Small intestine (tissue), 7 donors: ENCODE measurements around the gene ZMYND11. TPM values are rescaled to one million over a fixed set of nuclear protein-coding genes. Genes with fewer than 3 reads are reported as not detected.

ENCODE experiments used
- DNase-seq, 2 donors: peaks; one replicate each; pipeline versions ENCODE4 v3.0.0 to v3.0.0-alpha.2; 2013
- FAIRE-seq: peaks from 2 replicates; lab custom pipeline; 2012; peaks lifted over from hg19 to GRCh38; lab: Jason Lieb, UNC
- H3K27ac ChIP-seq, 3 donors: one replicate each; pipeline ENCODE4 v1.5.1; 2013; ENCODE audit warnings: low read length in 2 of 3, mild to moderate bottlenecking in 2 of 3, control low read depth in 1 of 3, inconsistent platforms in 1 of 3, low read depth in 1 of 3, moderate library complexity in 1 of 3
- H3K27me3 ChIP-seq, 3 donors: one replicate each; pipeline ENCODE4 v1.6.1; 2013; ENCODE audit warnings: low read length in 3 of 3, inconsistent platforms in 1 of 3; ENCODE audit not compliant: control insufficient read depth in 3 of 3, insufficient read depth in 3 of 3
- H3K36me3 ChIP-seq, 3 donors: one replicate each; pipeline ENCODE4 v1.6.1; 2013; ENCODE audit warnings: low read length in 3 of 3, inconsistent platforms in 1 of 3, low read depth in 1 of 3, mild to moderate bottlenecking in 1 of 3, moderate library complexity in 1 of 3; ENCODE audit not compliant: control insufficient read depth in 3 of 3, insufficient read depth in 2 of 3
- H3K4me1 ChIP-seq, 3 donors: one replicate each; pipeline ENCODE4 v1.6.1; 2013; ENCODE audit warnings: low read length in 2 of 3, inconsistent platforms in 1 of 3, low read depth in 1 of 3, mild to moderate bottlenecking in 1 of 3, moderate library complexity in 1 of 3; ENCODE audit not compliant: control insufficient read depth in 3 of 3, insufficient read depth in 2 of 3
- H3K4me3 ChIP-seq, 3 donors: one replicate each; pipeline ENCODE4 v1.5.1; 2013; ENCODE audit warnings: low read length in 3 of 3, control low read depth in 1 of 3, inconsistent platforms in 1 of 3, low read depth in 1 of 3, mild to moderate bottlenecking in 1 of 3, moderate library complexity in 1 of 3
- H3K9me3 ChIP-seq, 2 donors: one replicate each; pipeline ENCODE4 v1.6.1; 2013; ENCODE audit warnings: low read depth in 1 of 2, low read length in 1 of 2; ENCODE audit not compliant: control insufficient read depth in 2 of 2, insufficient read depth in 1 of 2
- WGBS, 3 donors: extraction: QIAGEN DNeasy Blood & Tissue Kit; methylation state at CpG; one replicate each; pipeline ENCODE4 v1.1.7; 2013; 5-methylcytosine and 5-hydroxymethylcytosine counted together
- polyA plus RNA-seq, 4 donors: library from polyadenylated mRNA; stranded (reverse) in 3 of 4; unstranded in 1 of 4; fragments of 200-250 nt in 3 of 4; fragments of 120-200 nt in 1 of 4; gene quantifications; one replicate each; pipeline versions ENCODE4 v1.2.1 to v1.2.3, GENCODE V29; 2013
- donor health status: healthy with polysubstance abuse.
- donor health status: control.
- donor health status: control.
- donor health status: Bipolar disorder and iron deficiency.
- donor health status: healthy.

The ZMYND11 gene
- polyA plus RNA-seq, 4 donors: 21.7 to 57.6 (median 27.0) TPM

GRCh38 chr10:215444-215843 is 80.2 kb downstream of the ZMYND11 start:
- Histone ChIP-seq H3K4me1 (peaks cover 0 to 2% (median 0%) of the 10 kb centered on the region in 3 donors), H3K27ac (no peak overlapping the region), H3K9me3 (no peaks in the 10 kb centered on the region), H3K27me3 (no peaks in the 10 kb centered on the region), H3K4me3 (no peak overlapping the region), H3K36me3 (peaks cover 2 to 12% (median 3%) of the 10 kb centered on the region in 3 donors)
- 95 to 97% (median 95%) methylated on average over 4 of the region's 4 CpGs for WGBS, 3 donors
- FAIRE-seq: no peak
- DNase-seq: no peak

GRCh38 chr10:218798-219197 is 83.5 kb downstream of the ZMYND11 start:
- H3K36me3 ChIP-seq: peaks cover 0 to 10% (median 3%) of the 10 kb centered on the region in 3 donors
- DNase-seq (peak in 1 of 2 donors; percentile 58), FAIRE-seq (peak; percentile 15)
- H3K27ac ChIP-seq: no peak overlapping the region
- 58 to 72% (median 62%) methylated on average over 1 of the region's 1 CpG for WGBS, 3 donors
- no peaks in the 10 kb centered on the region for H3K9me3 ChIP-seq
- no peak overlapping the region for H3K4me3 ChIP-seq
- no peaks in the 10 kb centered on the region for H3K27me3 ChIP-seq
- peaks cover 0 to 2% (median 0%) of the 10 kb centered on the region in 3 donors for H3K4me1 ChIP-seq

DNA sequence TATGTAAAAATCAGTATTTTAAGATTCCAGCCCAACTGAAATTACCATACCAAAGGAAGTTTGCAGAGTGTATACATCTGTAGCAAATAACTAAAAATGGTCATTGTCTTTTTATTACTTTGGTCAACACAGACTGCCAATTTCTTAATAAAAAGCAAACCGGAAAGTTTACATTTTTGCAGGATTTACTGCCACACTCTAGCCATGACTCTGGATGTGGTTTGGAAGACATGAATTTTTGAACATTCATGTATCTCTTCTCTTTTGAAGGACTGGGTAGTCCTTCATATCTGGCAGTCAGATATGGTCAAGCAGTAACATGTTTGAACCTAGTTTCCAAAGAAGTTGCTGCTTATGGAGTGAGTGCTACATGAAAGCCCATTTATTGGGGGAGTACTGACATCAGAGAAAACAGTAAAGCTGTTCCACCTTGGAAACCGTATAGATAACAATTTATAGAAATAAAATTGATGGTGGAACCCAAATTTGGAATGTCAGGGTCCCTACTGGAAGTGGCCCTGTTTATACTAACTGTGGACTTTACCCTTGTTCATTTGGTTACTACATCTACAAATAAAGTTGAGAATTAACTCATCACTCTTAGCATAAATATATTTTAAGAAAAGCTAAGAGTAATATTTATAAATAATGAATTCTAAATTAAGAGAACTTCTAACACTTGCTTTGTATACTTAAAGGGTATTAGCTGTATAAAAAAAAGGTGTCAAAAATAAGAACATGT is 84.6 kb downstream of the ZMYND11 start:
- H3K27me3 ChIP-seq: no peaks in the 10 kb centered on the region
- no peaks in the 10 kb centered on the region for H3K9me3 ChIP-seq
- H3K36me3 ChIP-seq: peaks cover 0 to 10% (median 3%) of the 10 kb centered on the region in 3 donors
- H3K4me3 ChIP-seq: no peak overlapping the region
- H3K4me1 ChIP-seq: peaks cover 0 to 2% (median 0%) of the 10 kb centered on the region in 3 donors
- DNase-seq: no peak
- no peak for FAIRE-seq
- 69 to 79% (median 74%) methylated on average over 2 of the region's 2 CpGs for WGBS, 3 donors
- no peak overlapping the region for H3K27ac ChIP-seq

- FAIRE-seq (no peak), DNase-seq (no peak)
- WGBS, 3 donors: 53 to 69% (median 61%) methylated on average over 3 of the region's 3 CpGs
- Histone ChIP-seq H3K4me3 (no peak overlapping the region), H3K4me1 (peaks cover 0 to 2% (median 0%) of the 10 kb centered on the region in 3 donors), H3K27me3 (no peaks in the 10 kb centered on the region), H3K36me3 (peaks cover 0 to 8% (median 0%) of the 10 kb centered on the region in 3 donors), H3K9me3 (no peaks in the 10 kb centered on the region), H3K27ac (no peak overlapping the region)
These were observed 89.3 kb downstream of the ZMYND11 start for GRCh38 chr10:224571-224970.

DNA sequence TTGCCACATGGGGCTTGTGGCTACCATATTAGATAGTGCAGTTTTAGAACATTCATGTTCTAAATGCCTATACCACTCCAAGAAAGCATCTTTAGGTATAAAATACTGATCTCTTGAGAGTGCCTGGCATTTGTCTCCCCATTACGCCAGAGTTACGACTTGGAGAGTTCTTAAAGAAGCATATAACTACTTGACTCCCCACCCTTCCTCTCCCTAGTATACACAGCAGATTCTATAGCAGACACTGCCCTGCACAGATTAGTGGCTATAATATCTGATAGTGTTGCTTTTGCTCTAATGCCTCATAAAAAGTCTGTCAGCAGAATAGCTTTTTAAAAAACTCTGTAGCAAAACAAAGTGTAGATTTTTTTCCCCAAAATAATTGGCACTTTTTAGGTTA is 90.8 kb downstream of the ZMYND11 start:
- no peak for DNase-seq
- H3K4me3 ChIP-seq: no peak overlapping the region
- WGBS, 3 donors: 92 to 100% (median 98%) methylated on average over 2 of the region's 2 CpGs
- H3K9me3 ChIP-seq: no peaks in the 10 kb centered on the region
- FAIRE-seq: no peak
- no peaks in the 10 kb centered on the region for H3K27me3 ChIP-seq
- H3K4me1 ChIP-seq: no peaks in the 10 kb centered on the region
- peaks cover 0 to 8% (median 0%) of the 10 kb centered on the region in 3 donors for H3K36me3 ChIP-seq
- H3K27ac ChIP-seq: no peak overlapping the region

DNA sequence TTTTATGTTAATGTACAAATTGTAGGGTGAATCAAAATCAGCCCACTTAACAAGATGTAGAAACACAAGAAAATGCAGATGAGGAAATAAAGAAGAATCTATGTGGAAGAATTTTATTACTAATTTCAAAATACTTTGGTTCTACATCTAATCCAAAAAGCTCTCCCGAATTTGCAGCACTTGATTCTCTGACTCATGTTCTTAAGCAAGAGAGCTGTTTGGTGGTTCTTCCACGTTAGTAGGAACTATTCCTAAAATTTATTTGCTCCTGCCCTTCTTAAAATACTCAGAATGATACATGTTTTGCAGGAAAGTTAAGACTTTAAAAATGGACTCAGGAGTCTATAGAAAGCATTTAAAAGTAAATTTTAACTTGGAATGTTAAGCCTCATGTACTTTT is 91.8 kb downstream of the ZMYND11 start:
- Histone ChIP-seq H3K4me3 (no peak overlapping the region), H3K4me1 (no peaks in the 10 kb centered on the region), H3K27ac (no peak overlapping the region), H3K27me3 (no peaks in the 10 kb centered on the region), H3K9me3 (no peaks in the 10 kb centered on the region), H3K36me3 (peaks cover 0 to 8% (median 0%) of the 10 kb centered on the region in 3 donors)
- DNase-seq: no peak
- WGBS, 3 donors: 81 to 85% (median 81%) methylated on average over 2 of the region's 2 CpGs
- FAIRE-seq: no peak

DNA sequence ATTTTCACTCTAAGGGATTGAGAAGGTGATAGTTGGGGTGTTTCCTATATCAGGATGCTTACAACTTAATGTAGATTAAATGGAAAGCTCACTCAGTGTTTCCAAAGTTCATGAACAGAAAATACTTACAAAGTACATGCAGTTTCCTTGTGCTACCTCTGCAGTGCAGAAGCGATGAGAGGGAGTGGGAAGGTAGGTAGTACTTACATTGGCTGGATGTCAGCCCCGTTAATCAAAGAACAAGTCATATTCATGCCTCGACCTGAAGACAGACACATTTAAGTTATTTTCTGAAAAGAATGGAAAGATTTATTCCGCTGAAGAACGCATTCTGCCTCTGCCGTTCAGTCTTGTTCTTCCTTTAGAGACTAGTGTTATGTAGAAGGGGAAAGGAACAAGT is 93.1 kb downstream of the ZMYND11 start:
- DNase-seq: no peak
- H3K27ac ChIP-seq: no peak overlapping the region
- H3K4me3 ChIP-seq: no peak overlapping the region
- WGBS, 3 donors: 92 to 97% (median 93%) methylated on average over 6 of the region's 6 CpGs
- H3K36me3 ChIP-seq: peaks cover 0 to 9% (median 2%) of the 10 kb centered on the region in 3 donors
- H3K27me3 ChIP-seq: no peaks in the 10 kb centered on the region
- no peak for FAIRE-seq
- H3K4me1 ChIP-seq: no peaks in the 10 kb centered on the region
- no peaks in the 10 kb centered on the region for H3K9me3 ChIP-seq

DNA sequence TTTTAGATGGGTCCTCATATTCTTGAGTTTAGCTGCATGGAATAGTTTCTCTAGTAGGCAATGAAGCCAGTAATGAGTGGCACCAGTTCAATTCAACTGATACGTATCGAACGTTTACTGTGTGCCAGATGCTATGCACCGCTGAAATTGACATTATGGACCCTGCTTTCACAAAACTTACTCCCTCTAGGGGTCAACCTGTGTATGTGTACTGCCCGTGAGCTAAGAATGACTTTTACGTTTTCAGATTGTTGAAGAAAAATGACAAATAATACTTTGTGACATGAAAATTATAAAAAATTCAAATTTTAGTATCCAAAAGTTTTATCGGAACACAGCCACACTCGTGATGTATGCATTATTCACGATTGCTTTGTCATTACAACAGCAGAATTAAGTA is 95.5 kb downstream of the ZMYND11 start:
- FAIRE-seq (no peak), DNase-seq (no peak)
- H3K4me3 ChIP-seq: no peak overlapping the region
- 90 to 93% (median 92%) methylated on average over 9 of the region's 9 CpGs for WGBS, 3 donors
- no peaks in the 10 kb centered on the region for H3K4me1 ChIP-seq
- H3K9me3 ChIP-seq: no peaks in the 10 kb centered on the region
- no peak overlapping the region for H3K27ac ChIP-seq
- peaks cover 0 to 9% (median 2%) of the 10 kb centered on the region in 3 donors for H3K36me3 ChIP-seq
- H3K27me3 ChIP-seq: no peaks in the 10 kb centered on the region
